DMS153 (cell line): ENCODE data around the gene GNE.
"Not testable (repeated sequence)": the region's sequence is repeated elsewhere in the genome, so short reads cannot be mapped to it uniquely, and the experiment has no call there.

ENCODE experiments used
- DNase-seq: peaks from one replicate; lab custom pipeline; 2025; lab: John Stamatoyannopoulos, UW

GNE gene

GRCh38 chr9:36268007-36268427 is 9.8 kb upstream of the GNE start:
- no peak for DNase-seq

DNA sequence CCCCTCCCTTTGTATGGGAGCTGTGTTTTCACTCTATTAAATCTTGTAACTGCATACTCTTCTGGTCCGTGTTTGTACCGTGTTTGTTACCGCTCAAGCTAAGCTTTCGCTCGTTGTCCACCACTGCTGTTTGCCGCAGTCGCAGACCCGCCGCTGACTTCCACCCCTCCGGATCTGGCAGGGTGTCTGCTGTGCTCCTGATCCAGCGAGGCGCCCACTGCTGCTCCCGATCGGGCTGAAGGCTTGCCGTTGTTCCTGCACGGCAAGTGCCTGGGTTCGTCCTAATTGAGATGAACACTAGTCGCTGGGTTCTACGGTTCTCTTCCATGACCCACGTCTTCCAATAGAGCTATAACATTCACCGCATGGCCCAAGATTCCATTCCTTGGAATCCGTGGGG is 6.6 kb upstream of the GNE start:
- no peak for DNase-seq

GRCh38 chr9:36263683-36264082 is 5.4 kb upstream of the GNE start:
- DNase-seq, result no peak

DNA sequence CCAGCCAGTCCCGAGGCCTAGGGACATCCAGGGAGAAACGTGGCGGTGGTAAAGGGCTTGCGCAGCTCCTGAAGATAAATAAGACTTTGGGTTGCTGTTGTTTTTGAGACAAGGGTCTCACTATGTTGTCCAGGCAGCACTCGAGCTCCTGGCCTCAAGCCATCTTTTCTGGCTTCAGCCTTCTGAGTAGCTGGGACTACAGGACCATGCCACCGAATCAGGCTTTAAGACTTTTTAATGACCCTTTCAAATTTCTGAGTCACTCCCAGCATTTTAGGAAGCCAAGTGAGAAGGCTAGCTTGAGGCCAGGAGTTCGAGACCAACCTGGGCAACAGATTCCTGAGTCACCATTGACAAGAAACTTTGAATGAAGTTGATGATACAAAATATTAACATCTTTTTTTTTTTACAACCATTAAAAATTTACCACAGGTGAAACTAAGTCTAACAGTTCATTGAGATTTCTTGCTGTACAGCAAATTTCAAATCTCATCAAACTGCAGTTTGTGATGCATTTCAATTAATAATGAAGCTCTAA is 817 bp upstream of the GNE start:
- DNase-seq, result no peak

DNA sequence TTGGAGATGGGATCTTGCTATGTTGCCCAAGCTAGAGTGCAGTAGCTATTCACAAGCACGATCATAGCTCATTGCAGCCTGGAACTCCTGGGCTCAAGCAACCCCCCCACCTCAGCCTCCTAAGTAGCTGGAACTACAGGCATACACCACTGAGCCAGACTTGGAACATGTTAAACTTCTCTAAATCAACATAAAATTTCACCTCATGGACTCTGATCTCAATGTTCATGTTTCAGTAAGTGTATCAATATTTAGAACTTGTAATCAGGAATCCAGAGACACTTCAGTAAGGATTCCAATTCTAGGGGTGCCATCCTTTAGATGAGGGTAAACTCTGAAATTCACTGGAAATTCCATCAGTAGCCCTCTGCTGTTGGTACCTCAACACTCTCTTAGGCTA is 6.8 kb downstream of the GNE start:
- no peak for DNase-seq

GRCh38 chr9:36250079-36250478 is 8.2 kb downstream of the GNE start:
- DNase-seq, result no peak

GRCh38 chr9:36249189-36249588 is 9.1 kb downstream of the GNE start:
- no peak for DNase-seq

- peak; percentile 7 for DNase-seq
Observed at GRCh38 chr9:36248061-36248460, 10.2 kb downstream of the GNE start.

DNA sequence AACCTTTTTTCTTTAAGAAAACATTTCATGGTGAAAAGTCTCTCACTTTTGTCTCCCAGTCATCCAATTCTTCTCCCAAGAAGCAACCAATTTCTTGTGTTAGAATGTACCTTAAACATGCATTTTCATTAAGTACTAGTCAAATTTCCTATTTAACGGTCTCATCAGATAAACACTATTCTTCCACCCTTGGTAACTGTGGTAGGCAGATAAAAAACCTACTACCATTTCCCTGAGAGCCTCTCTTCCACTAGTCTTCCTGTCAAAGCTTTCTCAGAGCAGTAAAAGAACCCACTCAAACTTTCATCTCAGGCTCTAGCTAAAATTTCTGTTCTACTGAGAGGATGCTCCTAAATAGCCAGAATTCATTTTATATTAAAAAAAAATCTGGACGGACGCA is 10.9 kb downstream of the GNE start:
- no peak for DNase-seq

DNA sequence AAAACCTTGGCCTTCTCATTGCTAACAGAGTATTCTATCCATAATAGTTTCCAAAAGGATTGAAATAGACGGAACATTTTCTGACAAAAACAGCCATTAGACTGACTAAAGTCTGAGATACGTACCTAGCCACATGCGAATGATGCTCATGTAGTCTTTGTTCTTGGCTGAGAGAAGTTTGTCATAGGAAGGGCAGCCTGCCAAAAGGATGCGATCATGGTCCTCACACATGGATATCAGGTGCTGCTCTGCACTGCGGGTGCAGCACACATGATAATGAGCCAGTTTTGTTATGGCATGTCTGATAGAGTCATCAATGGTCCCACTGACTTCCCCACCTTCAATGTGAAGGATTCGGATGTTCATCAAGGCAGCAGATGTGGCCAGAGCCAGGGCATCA is 12.3 kb downstream of the GNE start:
- no peak for DNase-seq

DNA sequence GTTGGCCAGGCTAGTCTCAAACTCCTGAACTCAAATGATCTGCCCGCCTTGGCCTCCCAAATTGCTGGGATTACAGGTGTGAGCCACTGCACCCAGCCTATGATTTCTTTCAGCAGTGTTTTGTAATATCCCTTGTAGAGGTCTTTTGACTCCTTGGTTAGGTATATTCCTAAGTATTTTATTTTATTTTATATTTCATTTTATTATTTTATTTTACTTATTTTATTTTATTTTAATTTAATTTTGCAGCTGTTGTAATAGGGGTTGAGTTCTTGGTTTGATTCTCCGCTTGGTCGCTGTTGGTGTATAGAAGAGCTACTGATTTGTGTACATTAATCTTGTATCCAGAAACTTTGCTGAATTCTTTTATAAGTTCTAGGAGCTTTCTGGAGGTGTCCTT is 18.6 kb downstream of the GNE start:
- not testable (repeated sequence) for DNase-seq

GRCh38 chr9:36239205-36239604 is 19.0 kb downstream of the GNE start:
- not testable (repeated sequence) for DNase-seq

DNA sequence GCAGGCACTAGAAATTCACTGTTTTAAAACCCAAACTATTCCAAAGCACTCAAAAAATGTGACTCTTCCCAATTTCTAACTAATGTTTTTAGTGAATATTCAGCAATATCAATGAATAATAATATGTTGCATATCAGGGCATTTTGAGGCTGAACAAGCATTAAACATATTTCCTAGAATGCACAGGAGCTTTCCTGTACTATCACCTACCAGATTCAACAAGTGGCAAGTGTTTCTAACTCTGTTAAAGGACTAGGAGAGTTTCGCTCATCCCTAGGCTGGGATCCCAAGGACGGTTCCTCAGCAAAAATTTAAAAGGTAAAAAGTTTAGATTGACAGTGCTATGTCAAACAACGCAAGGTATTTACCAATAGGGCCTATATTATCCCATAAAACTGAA is 21.0 kb downstream of the GNE start:
- no peak for DNase-seq

DNA sequence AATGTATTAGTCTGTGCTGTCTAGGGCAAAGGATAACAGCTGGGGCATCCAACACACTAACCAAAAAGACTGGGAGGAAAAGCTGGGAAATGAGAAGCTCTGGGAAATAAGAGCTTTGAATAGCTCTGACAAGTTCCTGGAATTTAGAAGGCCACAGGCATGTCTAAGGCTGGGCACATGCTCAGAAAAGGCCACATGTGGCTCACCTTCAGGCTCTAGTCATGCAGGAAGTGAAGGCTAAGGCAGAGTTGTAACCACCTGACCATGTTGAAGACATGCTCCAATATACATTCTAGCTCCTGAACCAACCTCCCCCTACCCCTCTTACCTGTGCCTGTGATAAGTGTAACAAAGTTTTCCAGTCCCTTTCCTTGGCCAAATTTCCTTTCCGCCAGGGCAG is 35.8 kb downstream of the GNE start:
- DNase-seq, result no peak

- no peak for DNase-seq
Observed at GRCh38 chr9:36221667-36222066, 36.6 kb downstream of the GNE start.

GRCh38 chr9:36218411-36218901 is 39.8 kb downstream of the GNE start:
- DNase-seq, result no peak

GRCh38 chr9:36218011-36218410 is 40.2 kb downstream of the GNE start:
- no peak for DNase-seq

GRCh38 chr9:36217256-36217968 is 40.8 kb downstream of the GNE start:
- DNase-seq, result no peak

- DNase-seq, result no peak
Observed at GRCh38 chr9:36214571-36214970, 43.7 kb downstream of the GNE start.

GRCh38 chr9:36213989-36214388 is 44.3 kb downstream of the GNE start:
- no peak for DNase-seq

GRCh38 chr9:36213387-36213786 is 44.9 kb downstream of the GNE start:
- no peak for DNase-seq

DNA sequence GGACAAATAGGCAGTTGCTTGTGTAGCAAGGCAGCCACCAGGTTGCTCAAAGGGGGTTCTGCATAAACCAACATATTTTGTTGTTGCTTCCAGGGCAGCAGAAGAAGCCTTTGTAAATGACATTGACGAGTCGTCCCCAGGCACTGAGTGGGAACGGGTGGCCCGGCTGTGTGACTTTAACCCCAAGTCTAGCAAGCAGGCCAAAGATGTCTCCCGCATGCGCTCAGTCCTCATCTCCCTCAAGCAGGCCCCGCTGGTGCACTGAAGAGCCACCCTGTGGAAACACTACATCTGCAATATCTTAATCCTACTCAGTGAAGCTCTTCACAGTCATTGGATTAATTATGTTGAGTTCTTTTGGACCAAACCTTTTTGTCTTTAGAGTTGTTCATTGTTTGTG is 46.7 kb downstream of the GNE start:
- DNase-seq, result no peak

DNA sequence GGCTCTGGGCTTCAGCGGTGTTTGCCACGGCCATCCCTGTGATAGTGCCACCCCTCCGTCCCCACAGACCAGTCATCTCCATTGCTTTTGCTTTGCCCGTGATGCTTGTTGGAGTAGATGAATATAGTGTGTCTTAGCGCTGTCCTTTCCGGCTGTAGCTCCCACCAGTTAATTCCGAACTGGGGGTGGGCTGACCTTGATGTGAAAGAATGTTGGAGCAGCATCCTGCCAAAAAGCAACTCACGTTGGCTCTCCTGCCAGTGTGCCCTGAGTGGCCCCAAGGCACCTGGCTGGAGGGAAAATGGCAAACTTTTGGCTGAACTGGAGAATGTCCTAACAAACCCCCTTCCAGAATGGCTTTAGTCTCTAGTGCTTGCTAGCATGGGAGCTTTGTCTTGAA is 47.5 kb downstream of the GNE start:
- DNase-seq, result no peak
